Activated CD4-positive, alpha-beta T cell treated with anti-CD3 and anti-CD28 coated beads for 36 hours (primary cell): ENCODE measurements around the gene EMILIN3. TPM values are rescaled to one million over a fixed set of nuclear protein-coding genes. Genes with fewer than 3 reads are reported as not detected.

Experiments
- ATAC-seq: fragments of 200-7000 bp; cut with Tn5 transposase; one replicate; pipeline ENCODE4 v1.10.0; 2021; ENCODE audit warnings: mild to moderate bottlenecking, moderate library complexity
- CTCF ChIA-PET: fragments of 350-600 bp; sonication (Branson Sonifier 250); formaldehyde crosslinking; loops from one replicate; lab custom pipeline; 2021; ENCODE audit warnings: antibody characterized with exemption; lab: Charles Lee
- POLR2A ChIA-PET: fragments of 350-600 bp; sonication (Branson Sonifier 250); formaldehyde crosslinking; loops from one replicate; lab custom pipeline; 2021; ENCODE audit warnings: antibody characterized with exemption, inconsistent platforms; lab: Charles Lee
- DNase-seq: peaks from one replicate; pipeline ENCODE4 v3.0.0-alpha.2; 2020
- H3K27ac Mint-ChIP-seq: one replicate; pipeline ENCODE4 v1.8.0; 2021; ENCODE audit warnings: mixed read lengths
- H3K27me3 Mint-ChIP-seq: one replicate; pipeline ENCODE4 v1.8.0; 2021; ENCODE audit warnings: mixed read lengths
- H3K36me3 Mint-ChIP-seq: one replicate; pipeline ENCODE4 v1.8.0; 2021; ENCODE audit warnings: low read depth, mixed read lengths
- H3K4me1 Mint-ChIP-seq: one replicate; pipeline ENCODE4 v1.8.0; 2021; ENCODE audit warnings: mixed read lengths
- H3K4me3 Mint-ChIP-seq: one replicate; pipeline ENCODE4 v1.8.0; 2021; ENCODE audit warnings: mild to moderate bottlenecking, moderate library complexity, mixed read lengths
- H3K9me3 Mint-ChIP-seq: one replicate; pipeline ENCODE4 v1.8.0; 2021; ENCODE audit warnings: low read depth, mixed read lengths
- intact Hi-C, 2 experiments: fragments of 100-400 bp; cut with DNase I in 1 of 2; cut with micrococcal nuclease in 1 of 2; formaldehyde crosslinking; loops; one replicate each; pipeline versions ENCODE4 v1.14.2 to v1.15.1; 2022 to 2024; cut with DNase I, micrococcal nuclease
- total RNA-seq, 2 experiments: library from RNA; stranded (reverse); gene quantifications; one replicate each; pipeline ENCODE4 v1.2.3, GENCODE V29; 2021

Gene EMILIN3
- total RNA-seq, 2 experiments from 2014 or later = 0.05 to 0.16 TPM

DNA sequence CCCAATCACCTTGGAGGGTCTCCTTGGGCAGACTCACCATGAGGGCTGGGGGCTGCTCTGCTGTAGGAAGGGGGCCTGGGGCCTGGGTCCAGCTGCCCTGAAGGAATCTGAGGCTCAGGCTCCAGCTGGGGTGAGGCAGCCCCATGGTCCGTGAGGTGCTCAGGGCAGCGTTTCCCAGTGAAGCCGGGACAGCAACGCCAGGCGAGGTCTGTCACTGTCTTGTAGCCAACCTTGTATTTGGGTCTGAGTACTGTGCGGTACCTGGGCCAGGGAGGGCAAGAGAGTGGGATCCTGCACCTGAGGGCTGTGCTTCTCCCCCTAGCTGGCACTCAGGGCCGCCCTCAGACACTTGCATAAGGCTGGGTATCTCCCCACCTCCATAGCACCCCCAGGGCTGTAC is 3.0 kb downstream of the EMILIN3 start:
- H3K36me3 Mint-ChIP-seq = no peaks in the 10 kb centered on the region
- DNase-seq = no peak
- no peak for ATAC-seq
- H3K27ac Mint-ChIP-seq = no peak overlapping the region
- intact Hi-C loops = no loop called here
- peaks cover 6% of the 10 kb centered on the region for H3K4me1 Mint-ChIP-seq
- no peak overlapping the region for H3K4me3 Mint-ChIP-seq
- ChIA-PET POLR2A (no interaction called here), CTCF (no interaction called here)
- H3K27me3 Mint-ChIP-seq = peaks cover 19% of the 10 kb centered on the region
- no peaks in the 10 kb centered on the region for H3K9me3 Mint-ChIP-seq

DNA sequence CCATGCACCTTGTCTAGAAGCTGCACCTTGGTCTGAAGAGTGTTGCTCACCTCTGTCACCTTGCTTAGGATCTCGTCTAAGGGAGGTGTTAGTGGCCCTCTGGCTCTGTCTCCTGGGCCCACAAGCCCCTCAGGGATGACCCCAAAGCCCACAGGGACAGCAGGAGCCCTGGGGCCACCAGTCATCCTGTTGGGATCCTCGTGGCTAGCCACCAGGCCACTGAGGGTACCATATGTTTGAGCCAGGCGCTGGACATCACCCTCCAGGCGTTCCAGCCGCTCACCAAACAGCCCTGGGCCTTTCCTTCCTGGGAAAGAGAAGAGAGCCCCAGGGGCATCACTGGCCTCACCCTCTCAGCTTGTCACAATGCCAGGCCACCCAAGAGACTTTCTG is 3.9 kb downstream of the EMILIN3 start:
- no peak overlapping the region for H3K27ac Mint-ChIP-seq
- DNase-seq = no peak
- POLR2A ChIA-PET = no interaction called here
- H3K36me3 Mint-ChIP-seq = no peaks in the 10 kb centered on the region
- H3K9me3 Mint-ChIP-seq = no peaks in the 10 kb centered on the region
- intact Hi-C loops = no loop called here
- H3K4me1 Mint-ChIP-seq = peaks cover 6% of the 10 kb centered on the region
- H3K4me3 Mint-ChIP-seq = no peak overlapping the region
- ATAC-seq = no peak
- peaks cover 14% of the 10 kb centered on the region for H3K27me3 Mint-ChIP-seq
- CTCF ChIA-PET = interaction anchor here (0.6 kb wide), 1 partner anchor 1886 kb away, joined by 3 read pairs; no protein-coding TSS in a partner anchor

DNA sequence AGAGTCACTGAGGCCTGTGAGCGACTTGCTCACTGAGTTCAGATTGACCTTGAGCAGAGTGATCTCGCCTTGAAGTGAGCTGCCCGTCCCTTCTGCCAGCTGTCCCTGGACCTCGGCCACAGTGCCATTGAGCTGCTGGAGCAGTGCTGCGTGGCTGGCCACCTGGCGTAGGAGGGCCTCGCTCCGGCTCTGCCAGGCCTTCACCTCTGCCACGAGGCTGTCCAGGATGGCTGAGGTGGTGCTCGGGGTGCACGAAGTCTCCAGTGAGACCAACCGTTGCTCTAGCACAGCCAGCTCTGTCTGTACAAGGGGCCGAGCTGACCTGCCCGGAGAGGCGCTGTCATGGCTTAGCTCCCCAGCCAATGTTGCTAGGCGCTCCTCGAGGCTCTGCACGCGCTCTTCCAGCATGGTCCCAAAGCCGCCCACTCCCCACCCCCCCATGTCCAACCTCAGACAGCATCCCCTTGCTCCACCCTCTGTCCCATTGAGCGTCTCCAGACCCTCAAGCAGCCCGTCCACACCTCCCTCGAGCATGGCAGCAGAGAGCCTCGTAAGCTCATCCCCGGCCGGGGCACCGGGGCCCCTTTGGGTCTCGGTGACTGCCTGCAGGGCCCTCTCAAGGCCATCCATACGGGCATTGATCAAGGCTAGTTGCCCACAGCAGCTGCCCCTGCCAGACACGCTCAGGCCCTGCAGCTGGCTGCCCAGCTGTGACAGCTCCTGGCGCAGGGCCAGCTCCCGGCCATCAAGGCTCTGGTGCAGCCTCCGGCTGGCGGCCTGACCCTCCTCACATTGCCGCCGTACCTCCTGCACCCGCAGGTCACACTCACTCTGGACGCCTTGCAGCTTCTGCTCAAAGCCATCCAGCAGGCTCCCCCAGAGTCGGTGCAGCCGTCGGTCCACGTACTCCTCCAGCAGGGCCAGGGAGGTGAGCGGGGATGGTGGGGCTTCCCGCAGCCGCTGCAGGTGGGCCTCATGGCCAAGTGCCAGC is 4.6 kb downstream of the EMILIN3 start:
- H3K27me3 Mint-ChIP-seq = peaks cover 8% of the 10 kb centered on the region
- no peak overlapping the region for H3K27ac Mint-ChIP-seq
- intact Hi-C loops = no loop called here
- H3K4me1 Mint-ChIP-seq = peaks cover 1% of the 10 kb centered on the region
- ChIA-PET CTCF (interaction anchor here (0.6 to 0.8 kb wide), 2 partner anchors 49 to 1885 kb away, joined by 3 read pairs; no protein-coding TSS in a partner anchor), POLR2A (no interaction called here)
- no peak for DNase-seq
- H3K4me3 Mint-ChIP-seq = no peak overlapping the region
- no peaks in the 10 kb centered on the region for H3K36me3 Mint-ChIP-seq
- ATAC-seq = no peak
- no peaks in the 10 kb centered on the region for H3K9me3 Mint-ChIP-seq

DNA sequence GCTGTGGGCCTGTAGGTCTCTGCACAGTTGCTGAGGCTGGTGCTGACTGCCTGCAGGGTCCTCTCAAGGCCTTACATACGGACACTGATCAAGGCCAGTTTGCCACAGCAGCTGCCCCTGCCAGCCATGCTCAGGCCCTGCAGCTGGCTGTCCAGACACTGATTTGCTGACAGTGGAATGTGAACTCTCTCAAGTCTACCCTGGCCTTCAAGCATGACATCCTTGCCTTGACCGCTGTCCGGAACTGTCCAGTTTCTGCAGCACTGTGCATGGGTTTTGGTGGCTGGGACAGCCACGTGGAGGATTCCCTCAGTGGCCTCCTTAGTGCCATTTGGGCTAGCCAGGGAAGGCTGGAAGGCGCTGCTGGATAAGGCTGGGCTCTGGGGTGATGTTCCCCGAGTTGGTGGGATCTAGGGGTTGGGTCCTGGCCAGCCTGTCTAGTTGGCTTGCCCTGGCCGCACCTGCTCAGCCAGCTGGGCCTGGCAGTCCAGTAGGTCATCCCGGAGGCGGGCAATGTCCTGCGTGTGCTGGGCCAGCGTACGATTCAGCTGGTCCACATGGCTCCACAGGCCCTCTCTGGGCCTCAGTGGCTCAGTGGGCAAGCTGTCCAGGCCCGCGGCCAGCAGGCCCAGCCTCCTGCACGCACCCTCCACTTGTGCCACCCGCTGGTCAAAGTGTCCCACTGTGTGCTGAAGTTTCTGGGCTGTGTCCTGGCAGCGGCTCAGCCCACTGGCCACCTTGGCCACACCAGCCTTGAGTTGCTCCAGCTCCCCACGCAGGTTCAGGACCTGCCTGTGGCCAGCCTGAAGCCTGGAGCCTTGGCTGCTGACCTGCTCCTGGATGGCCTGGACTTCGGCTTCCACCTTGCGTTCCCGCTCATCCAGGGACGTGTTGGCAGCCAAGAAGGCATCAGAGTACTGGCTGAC is 5.5 kb downstream of the EMILIN3 start:
- Mint-ChIP-seq H3K9me3 (no peaks in the 10 kb centered on the region), H3K27me3 (peaks cover 7% of the 10 kb centered on the region), H3K4me1 (no peaks in the 10 kb centered on the region), H3K4me3 (no peak overlapping the region), H3K27ac (no peak overlapping the region), H3K36me3 (no peaks in the 10 kb centered on the region)
- ATAC-seq = no peak
- CTCF ChIA-PET = no interaction called here
- DNase-seq = no peak
- intact Hi-C loops = no loop called here
- POLR2A ChIA-PET = no interaction called here

DNA sequence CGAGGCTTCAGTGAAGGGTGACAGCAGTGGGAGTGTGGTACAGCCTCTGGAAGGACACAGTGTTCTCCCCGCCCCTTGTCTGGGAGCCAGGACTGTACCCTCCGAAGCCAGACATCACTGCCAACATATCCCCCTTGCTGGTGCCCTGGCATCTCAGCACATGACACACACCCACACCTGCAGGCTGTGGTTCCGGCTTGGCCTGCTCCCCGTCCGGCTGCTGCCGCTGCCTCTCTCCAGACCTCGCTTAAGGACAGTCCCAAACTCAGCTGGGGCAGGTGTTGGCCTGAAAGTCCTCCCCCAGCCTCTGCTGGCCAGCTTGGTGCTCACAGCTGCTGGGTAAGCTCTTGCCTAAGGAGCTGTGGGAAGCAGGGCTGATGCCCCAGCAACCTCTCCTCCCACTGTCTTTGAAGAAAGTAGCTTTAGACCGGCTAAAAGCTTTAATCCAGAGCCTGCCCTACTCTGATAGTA is 7.0 kb downstream of the EMILIN3 start:
- ATAC-seq (no peak), DNase-seq (no peak)
- Mint-ChIP-seq H3K4me1 (no peaks in the 10 kb centered on the region), H3K27ac (no peak overlapping the region), H3K4me3 (no peak overlapping the region), H3K36me3 (no peaks in the 10 kb centered on the region), H3K27me3 (no peaks in the 10 kb centered on the region), H3K9me3 (no peaks in the 10 kb centered on the region)
- POLR2A ChIA-PET = no interaction called here
- CTCF ChIA-PET = no interaction called here
- intact Hi-C loops = no loop called here

DNA sequence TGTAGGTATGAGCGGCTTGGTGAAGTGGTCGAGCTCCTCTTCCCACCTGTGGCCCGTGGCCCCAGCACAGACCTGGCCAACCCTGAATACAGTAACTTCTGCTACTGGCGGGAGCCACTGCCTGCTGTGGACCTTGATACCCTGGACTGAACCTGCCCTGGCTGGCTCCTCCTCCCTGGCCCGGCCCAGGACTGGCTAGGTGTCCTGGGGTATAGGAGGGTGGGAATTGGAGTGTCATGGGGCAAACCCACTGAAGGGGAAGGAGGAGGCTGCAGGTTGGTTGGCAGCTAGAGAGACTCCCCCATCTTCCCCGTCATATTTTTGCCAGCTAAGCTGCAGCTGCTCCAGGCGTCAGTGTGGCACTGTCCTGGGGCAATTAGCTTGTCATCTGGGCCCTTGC is 7.9 kb downstream of the EMILIN3 start:
- ChIA-PET CTCF (interaction anchor here (0.6 kb wide), 1 partner anchor 46 kb away, joined by 3 read pairs; no protein-coding TSS in a partner anchor), POLR2A (no interaction called here)
- intact Hi-C loops = no loop called here
- H3K27me3 Mint-ChIP-seq = no peaks in the 10 kb centered on the region
- no peak for ATAC-seq
- DNase-seq = no peak
- H3K27ac Mint-ChIP-seq = no peak overlapping the region
- H3K4me3 Mint-ChIP-seq = no peak overlapping the region
- H3K36me3 Mint-ChIP-seq = no peaks in the 10 kb centered on the region
- H3K9me3 Mint-ChIP-seq = no peaks in the 10 kb centered on the region
- no peaks in the 10 kb centered on the region for H3K4me1 Mint-ChIP-seq

DNA sequence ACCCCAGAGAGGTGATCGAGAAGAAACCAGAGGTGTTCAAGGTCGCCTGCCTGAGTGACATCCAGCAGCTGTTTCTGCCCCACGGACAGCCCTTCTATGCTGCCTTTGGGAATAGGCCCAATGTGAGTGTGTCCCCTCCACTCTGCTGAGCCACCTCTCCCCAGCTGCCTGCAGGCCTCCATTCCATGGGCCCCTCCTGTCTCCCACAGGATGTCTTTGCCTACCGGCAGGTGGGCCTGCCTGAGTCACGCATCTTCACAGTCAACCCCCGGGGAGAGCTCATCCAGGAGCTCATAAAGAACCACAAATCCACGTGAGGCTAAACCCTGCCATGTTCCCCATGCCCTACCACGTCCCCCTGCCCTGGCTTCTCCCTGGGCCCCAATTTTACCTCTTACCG is 8.4 kb downstream of the EMILIN3 start:
- Mint-ChIP-seq H3K4me3 (no peak overlapping the region), H3K36me3 (no peaks in the 10 kb centered on the region), H3K27ac (no peak overlapping the region), H3K4me1 (no peaks in the 10 kb centered on the region), H3K27me3 (no peaks in the 10 kb centered on the region), H3K9me3 (no peaks in the 10 kb centered on the region)
- ChIA-PET CTCF (interaction anchor here (0.6 kb wide), 1 partner anchor 46 kb away, joined by 3 read pairs; no protein-coding TSS in a partner anchor), POLR2A (no interaction called here)
- DNase-seq (no peak), ATAC-seq (no peak)
- intact Hi-C loops = no loop called here

DNA sequence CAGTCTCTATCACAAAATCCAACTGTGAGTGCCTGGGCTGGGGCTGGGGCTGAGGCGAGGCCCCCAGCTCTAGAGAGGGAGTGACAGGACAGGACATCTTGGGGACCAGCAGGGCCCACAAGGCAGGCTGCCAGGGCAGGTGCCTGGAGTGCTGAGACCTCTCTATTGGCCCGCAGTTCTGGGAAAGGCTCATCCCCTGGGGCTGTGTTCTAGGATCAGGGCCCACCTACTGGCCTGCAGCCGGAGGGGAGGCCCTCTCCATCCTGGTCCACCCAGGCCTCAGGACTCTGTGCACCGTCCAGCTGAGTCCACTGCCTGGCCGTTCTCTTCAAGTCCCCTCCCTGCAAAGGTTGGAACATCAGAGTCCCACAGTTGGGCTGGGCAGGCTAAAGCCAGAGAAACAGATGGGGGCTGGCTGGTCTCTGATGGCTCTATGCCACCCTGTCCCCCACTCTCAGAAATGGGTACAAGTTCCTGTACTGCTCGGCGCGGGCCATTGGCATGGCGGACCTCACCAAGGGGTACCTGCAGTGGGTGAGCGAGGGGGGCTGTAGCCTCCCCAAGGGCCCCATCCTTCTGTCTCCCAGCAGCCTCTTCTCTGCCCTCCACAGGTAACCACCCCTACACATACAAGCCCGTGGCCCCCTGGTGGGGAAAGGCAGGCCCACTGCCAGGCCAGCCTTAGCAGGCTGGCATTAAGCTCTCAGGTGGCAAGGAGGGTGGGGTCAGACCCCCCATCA is 9.0 kb downstream of the EMILIN3 start:
- intact Hi-C loops = no loop called here
- POLR2A ChIA-PET = interaction anchor here (0.6 kb wide), 1 partner anchor 205 kb away, joined by 3 read pairs; no protein-coding TSS in a partner anchor
- no peaks in the 10 kb centered on the region for H3K9me3 Mint-ChIP-seq
- no peak for ATAC-seq
- CTCF ChIA-PET = no interaction called here
- no peak overlapping the region for H3K27ac Mint-ChIP-seq
- no peak overlapping the region for H3K4me3 Mint-ChIP-seq
- DNase-seq = no peak
- H3K4me1 Mint-ChIP-seq = no peaks in the 10 kb centered on the region
- H3K36me3 Mint-ChIP-seq = no peaks in the 10 kb centered on the region
- H3K27me3 Mint-ChIP-seq = no peaks in the 10 kb centered on the region

DNA sequence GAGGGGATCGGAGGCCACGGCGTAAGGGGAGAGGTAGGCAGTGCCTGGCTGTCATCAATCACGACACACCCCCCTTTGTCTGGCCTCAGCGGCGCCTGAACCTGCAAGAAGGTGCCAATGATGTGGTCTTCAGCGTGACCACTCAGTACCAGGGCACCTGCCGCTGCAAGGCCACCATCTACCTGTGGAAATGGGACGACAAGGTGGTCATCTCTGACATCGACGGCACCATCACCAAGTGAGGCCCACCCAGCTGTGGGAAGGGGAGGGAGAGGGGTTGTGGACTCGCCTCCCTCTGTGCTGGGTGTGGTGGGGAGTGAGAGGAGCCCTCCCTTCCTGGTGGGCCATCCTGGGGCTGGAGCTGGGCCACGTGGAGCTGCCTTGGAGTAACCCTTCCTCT is 9.7 kb downstream of the EMILIN3 start:
- no peak overlapping the region for H3K27ac Mint-ChIP-seq
- POLR2A ChIA-PET = interaction anchor here (0.6 kb wide), 1 partner anchor 204 kb away, joined by 3 read pairs; no protein-coding TSS in a partner anchor
- intact Hi-C loops = no loop called here
- no peaks in the 10 kb centered on the region for H3K27me3 Mint-ChIP-seq
- CTCF ChIA-PET = no interaction called here
- ATAC-seq = no peak
- no peaks in the 10 kb centered on the region for H3K9me3 Mint-ChIP-seq
- H3K4me3 Mint-ChIP-seq = no peak overlapping the region
- H3K36me3 Mint-ChIP-seq = no peaks in the 10 kb centered on the region
- no peak for DNase-seq
- H3K4me1 Mint-ChIP-seq = no peaks in the 10 kb centered on the region

DNA sequence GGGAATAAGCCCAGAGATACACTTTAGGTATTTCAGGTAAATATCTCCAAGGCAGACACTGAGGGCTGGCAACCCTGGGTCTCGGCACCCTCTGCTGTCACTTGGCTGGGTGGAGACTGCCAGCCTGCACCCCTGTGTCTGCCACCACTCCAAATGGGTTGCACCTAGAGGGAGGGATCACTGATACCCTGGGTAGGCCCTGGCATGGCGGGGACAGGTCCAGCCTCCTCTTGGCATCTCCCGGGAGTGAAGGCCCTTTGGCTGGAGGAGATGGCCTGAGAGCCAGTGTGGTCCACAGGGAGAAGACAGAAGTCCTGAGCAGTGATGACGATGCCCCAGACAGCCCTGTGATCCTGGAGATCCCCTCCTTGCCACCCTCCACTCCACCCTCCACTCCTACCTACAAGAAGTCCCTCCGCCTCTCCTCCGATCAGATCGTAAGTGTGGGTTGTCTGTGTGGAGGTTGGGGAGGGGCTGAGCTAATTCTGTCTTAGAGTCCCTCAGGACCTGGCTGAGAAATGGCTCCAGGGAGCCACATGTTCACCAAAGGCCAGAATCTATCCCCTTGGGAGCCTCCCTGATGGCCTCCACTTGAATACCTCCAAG is 10.9 kb downstream of the EMILIN3 start:
- ATAC-seq (no peak), DNase-seq (no peak)
- no peak overlapping the region for H3K27ac Mint-ChIP-seq
- no peaks in the 10 kb centered on the region for H3K27me3 Mint-ChIP-seq
- POLR2A ChIA-PET = interaction anchor here (0.6 kb wide), 1 partner anchor 1897 kb away, joined by 3 read pairs; no protein-coding TSS in a partner anchor
- H3K4me3 Mint-ChIP-seq = no peak overlapping the region
- no peaks in the 10 kb centered on the region for H3K36me3 Mint-ChIP-seq
- H3K4me1 Mint-ChIP-seq = no peaks in the 10 kb centered on the region
- no peaks in the 10 kb centered on the region for H3K9me3 Mint-ChIP-seq
- intact Hi-C loops = no loop called here
- CTCF ChIA-PET = interaction anchor here (0.6 to 0.7 kb wide), 2 partner anchors 63 to 239 kb away, joined by 3 read pairs; no protein-coding TSS in a partner anchor
